H9 (cell line): ENCODE data around the gene KTI12. TPM values are rescaled to one million over a fixed set of nuclear protein-coding genes. Genes with fewer than 3 reads are reported as not detected.

Experiments
- DNase-seq: peaks from one replicate; pipeline ENCODE4 v3.0.0-alpha.2; 2017
- H2AFZ ChIP-seq: one replicate; pipeline ENCODE4 v1.6.1; 2013; ENCODE audit warnings: mild to moderate bottlenecking, low read length, control low read depth, moderate library complexity
- H2AK5ac ChIP-seq: 2 replicates; pipeline ENCODE4 v1.6.1; 2013; ENCODE audit warnings: low read length, control low read depth, mixed read lengths; ENCODE audit not compliant: insufficient read length
- H2BK120ac ChIP-seq: one replicate; pipeline ENCODE4 v1.6.1; 2013; ENCODE audit warnings: low read depth, mild to moderate bottlenecking, low read length, control low read depth, inconsistent platforms; ENCODE audit not compliant: poor library complexity, severe bottlenecking
- H2BK12ac ChIP-seq: 2 replicates; pipeline ENCODE4 v1.6.1; 2013; ENCODE audit warnings: low read length, control low read depth, mixed read lengths, low read depth; ENCODE audit not compliant: insufficient read length
- H2BK15ac ChIP-seq: 2 replicates; pipeline ENCODE4 v1.6.1; 2013; ENCODE audit warnings: low read depth, low read length, control low read depth
- H2BK20ac ChIP-seq: one replicate; pipeline ENCODE4 v1.6.1; 2013; ENCODE audit warnings: low read depth, mild to moderate bottlenecking, low read length, control low read depth, inconsistent platforms; ENCODE audit not compliant: poor library complexity, severe bottlenecking
- H2BK5ac ChIP-seq: 2 replicates; pipeline ENCODE4 v1.6.1; 2013; ENCODE audit warnings: low read length, control low read depth, mixed read lengths; ENCODE audit not compliant: insufficient read length
- H3K14ac ChIP-seq: 2 replicates; pipeline ENCODE4 v1.6.1; 2013; ENCODE audit warnings: low read length, control low read depth; ENCODE audit not compliant: insufficient read depth
- H3K18ac ChIP-seq: 2 replicates; pipeline ENCODE4 v1.6.1; 2013; ENCODE audit warnings: low read depth, mild to moderate bottlenecking, mixed read lengths, low read length, control low read depth; ENCODE audit not compliant: insufficient read length
- H3K23ac ChIP-seq: 2 replicates; pipeline ENCODE4 v1.6.1; 2013; ENCODE audit warnings: low read length, control low read depth, mixed read lengths, low read depth; ENCODE audit not compliant: insufficient read length
- H3K23me2 ChIP-seq: 2 replicates; pipeline ENCODE4 v1.6.1; 2013; ENCODE audit warnings: low read depth, mild to moderate bottlenecking, mixed read lengths, low read length, control low read depth; ENCODE audit not compliant: insufficient read length, poor library complexity, severe bottlenecking
- H3K27ac ChIP-seq: 2 replicates; pipeline ENCODE4 v1.5.1; 2013; ENCODE audit warnings: low read length, control low read depth, mixed read lengths, low read depth; ENCODE audit not compliant: insufficient read length
- H3K27me3 ChIP-seq: 2 replicates; pipeline ENCODE4 v1.6.1; 2013; ENCODE audit warnings: low read length, control low read depth, inconsistent platforms; ENCODE audit not compliant: insufficient read depth
- H3K4ac ChIP-seq: 2 replicates; pipeline ENCODE4 v1.6.1; 2013; ENCODE audit warnings: low read depth, mild to moderate bottlenecking, control low read depth, inconsistent platforms, low read length, moderate library complexity
- H3K4me1 ChIP-seq: 2 replicates; pipeline ENCODE4 v1.6.1; 2013; ENCODE audit warnings: low read length, control low read depth, inconsistent platforms; ENCODE audit not compliant: insufficient read depth
- H3K4me2 ChIP-seq: 2 replicates; pipeline ENCODE4 v1.6.1; 2013; ENCODE audit warnings: low read length, control low read depth, mixed read lengths; ENCODE audit not compliant: insufficient read length, insufficient read depth
- H3K56ac ChIP-seq: 2 replicates; pipeline ENCODE4 v1.6.1; 2013; ENCODE audit warnings: low read depth, mild to moderate bottlenecking, mixed read lengths, low read length, control low read depth; ENCODE audit not compliant: insufficient read length
- H3K79me1 ChIP-seq: 2 replicates; pipeline ENCODE4 v1.6.1; 2013; ENCODE audit warnings: low read depth, mild to moderate bottlenecking, moderate library complexity, low read length, control low read depth, inconsistent platforms; ENCODE audit not compliant: insufficient read depth, poor library complexity, severe bottlenecking
- H3K79me2 ChIP-seq: 2 replicates; pipeline ENCODE4 v1.6.1; 2013; ENCODE audit warnings: low read length, control low read depth, inconsistent platforms; ENCODE audit not compliant: insufficient read depth
- H3K9ac ChIP-seq: 2 replicates; pipeline ENCODE4 v1.6.1; 2013; ENCODE audit warnings: low read length, control low read depth, mixed read lengths; ENCODE audit not compliant: insufficient read length; ENCODE audit errors: extremely low read depth
- H3K9me3 ChIP-seq: one replicate; pipeline ENCODE4 v1.6.1; 2013; ENCODE audit warnings: low read depth, low read length, inconsistent platforms; ENCODE audit not compliant: control insufficient read depth
- H3T11ph ChIP-seq: one replicate; pipeline ENCODE4 v1.6.1; 2013; ENCODE audit warnings: mild to moderate bottlenecking, low read length, control low read depth, inconsistent platforms
- H4K20me1 ChIP-seq: one replicate; pipeline ENCODE4 v1.6.1; 2013; ENCODE audit not compliant: control insufficient read depth, insufficient read length, insufficient read depth
- H4K5ac ChIP-seq: 2 replicates; pipeline ENCODE4 v1.6.1; 2013; ENCODE audit warnings: low read depth, mild to moderate bottlenecking, mixed read lengths, low read length, control low read depth; ENCODE audit not compliant: insufficient read length
- H4K8ac ChIP-seq: replicated peaks from 2 replicates; pipeline ENCODE4 v1.6.1; 2013; ENCODE audit warnings: low read length, control low read depth, mixed read lengths, low read depth; ENCODE audit not compliant: insufficient read length
- H4K91ac ChIP-seq: 2 replicates; pipeline ENCODE4 v1.6.1; 2013; ENCODE audit warnings: low read depth, mild to moderate bottlenecking, moderate library complexity, mixed read lengths, low read length, control low read depth; ENCODE audit not compliant: insufficient read length
- H3K27ac Mint-ChIP-seq, 3 experiments: 2 replicates in 2 of 3; 3 replicates in 1 of 3; pipeline ENCODE4 v1.8.0; 2020 to 2021; ENCODE audit warnings: mixed read lengths in 3 of 3, mild to moderate bottlenecking in 1 of 3, moderate library complexity in 1 of 3
- H3K27me3 Mint-ChIP-seq: 2 replicates; pipeline ENCODE4 v1.8.0; 2021; ENCODE audit warnings: low read depth, mild to moderate bottlenecking, moderate library complexity, mixed read lengths
- H3K36me3 Mint-ChIP-seq, 3 experiments: 2 replicates in 2 of 3; 3 replicates in 1 of 3; pipeline ENCODE4 v1.8.0; 2020 to 2021; ENCODE audit warnings: low read depth in 3 of 3, mixed read lengths in 3 of 3; ENCODE audit not compliant: insufficient read depth in 1 of 3
- H3K4me1 Mint-ChIP-seq, 2 experiments: 2 replicates each; pipeline ENCODE4 v1.8.0; 2020; ENCODE audit warnings: mixed read lengths in 2 of 2
- H3K4me3 Mint-ChIP-seq, 2 experiments: 2 replicates in 1 of 2; 3 replicates in 1 of 2; pipeline ENCODE4 v1.8.0; 2020 to 2021; ENCODE audit warnings: mild to moderate bottlenecking in 2 of 2, mixed read lengths in 2 of 2, moderate library complexity in 1 of 2
- H3K9me3 Mint-ChIP-seq, 2 experiments: 2 replicates in 1 of 2; 3 replicates in 1 of 2; pipeline ENCODE4 v1.8.0; 2020; ENCODE audit warnings: mild to moderate bottlenecking in 2 of 2, mixed read lengths in 2 of 2, moderate library complexity in 1 of 2
- WGBS: extraction: QIAGEN DNeasy Blood & Tissue Kit; methylation state at CpG from one replicate; pipeline ENCODE4 v1.1.7; 2013; ENCODE audit warnings: missing lambda C conversion rate, low lambda C conversion rate, mixed read lengths; ENCODE audit not compliant: insufficient read length; ENCODE audit errors: extremely low coverage; 5-methylcytosine and 5-hydroxymethylcytosine counted together
- total RNA-seq: library from RNA; stranded (reverse); gene quantifications from 2 replicates; pipeline ENCODE4 v1.2.1, GENCODE V29; 2021
- TF ChIP-seq, protein P1 (sequence below): fragments of 200-600 bp; sonication (generic); conservative IDR thresholded peaks from 3 replicates; pipeline ENCODE4 v1.8.0; 2021; ENCODE audit warnings: antibody characterized with exemption, mild to moderate bottlenecking

Gene KTI12
- total RNA-seq, 1 experiment from 2014 or later = 16.7 TPM

DNA sequence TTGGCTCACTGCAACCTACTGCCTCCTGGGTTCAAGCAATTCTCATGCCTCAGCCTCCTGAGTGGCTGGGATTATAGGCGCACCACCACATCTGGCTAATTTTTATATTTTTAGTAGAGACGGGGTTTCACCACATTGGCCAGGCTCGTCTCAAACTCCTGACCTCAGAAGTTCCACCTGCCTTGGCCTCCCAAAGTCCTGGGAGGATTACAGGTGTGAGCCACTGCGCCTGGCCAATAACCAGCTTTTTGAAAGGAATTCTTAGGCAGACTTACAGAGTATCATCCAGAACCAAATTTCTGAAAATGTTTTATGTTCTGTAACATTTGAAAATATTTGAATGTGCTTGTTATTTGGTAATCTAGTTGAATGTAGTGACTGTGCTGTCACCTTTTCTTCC is 37.1 kb upstream of the KTI12 start:
- Histone ChIP-seq H4K20me1 (no peaks in the 10 kb centered on the region), H4K8ac (no peak overlapping the region), H4K5ac (no peak overlapping the region), H3K27me3 (no peaks in the 10 kb centered on the region), H3K9me3 (no peaks in the 10 kb centered on the region), H2BK15ac (no peak overlapping the region), H3K27ac (no peak overlapping the region), H3K4me2 (no peak overlapping the region), H2AFZ (no peak overlapping the region), H3T11ph (no peak overlapping the region), H2BK20ac (no peak overlapping the region), H3K79me2 (0 out of 2 replicates have a peak, but pooled peaks cover 2% of the 10 kb centered on the region), H3K4ac (no peak overlapping the region), H3K14ac (no peak overlapping the region), H3K79me1 (no peaks in the 10 kb centered on the region), H3K23ac (no peak overlapping the region), H3K4me1 (no peaks in the 10 kb centered on the region), H2AK5ac (no peak overlapping the region), H2BK120ac (no peak overlapping the region), H3K9ac (no peak overlapping the region), H4K91ac (no peak overlapping the region), H2BK5ac (no peak overlapping the region), H3K56ac (no peak overlapping the region), H2BK12ac (no peak overlapping the region), H3K18ac (no peak overlapping the region), H3K23me2 (no peaks in the 10 kb centered on the region)
- no peaks in the 10 kb centered on the region for H3K4me1 Mint-ChIP-seq
- H3K27ac Mint-ChIP-seq = peak overlapping the region in 1 of 3 experiments; percentile 48; a peak in 1 of 7 replicates
- no peak overlapping the region for H3K4me3 Mint-ChIP-seq
- WGBS = no CpG with 5 or more reads among the region's 4 CpGs
- TF ChIP-seq, protein P1, sequence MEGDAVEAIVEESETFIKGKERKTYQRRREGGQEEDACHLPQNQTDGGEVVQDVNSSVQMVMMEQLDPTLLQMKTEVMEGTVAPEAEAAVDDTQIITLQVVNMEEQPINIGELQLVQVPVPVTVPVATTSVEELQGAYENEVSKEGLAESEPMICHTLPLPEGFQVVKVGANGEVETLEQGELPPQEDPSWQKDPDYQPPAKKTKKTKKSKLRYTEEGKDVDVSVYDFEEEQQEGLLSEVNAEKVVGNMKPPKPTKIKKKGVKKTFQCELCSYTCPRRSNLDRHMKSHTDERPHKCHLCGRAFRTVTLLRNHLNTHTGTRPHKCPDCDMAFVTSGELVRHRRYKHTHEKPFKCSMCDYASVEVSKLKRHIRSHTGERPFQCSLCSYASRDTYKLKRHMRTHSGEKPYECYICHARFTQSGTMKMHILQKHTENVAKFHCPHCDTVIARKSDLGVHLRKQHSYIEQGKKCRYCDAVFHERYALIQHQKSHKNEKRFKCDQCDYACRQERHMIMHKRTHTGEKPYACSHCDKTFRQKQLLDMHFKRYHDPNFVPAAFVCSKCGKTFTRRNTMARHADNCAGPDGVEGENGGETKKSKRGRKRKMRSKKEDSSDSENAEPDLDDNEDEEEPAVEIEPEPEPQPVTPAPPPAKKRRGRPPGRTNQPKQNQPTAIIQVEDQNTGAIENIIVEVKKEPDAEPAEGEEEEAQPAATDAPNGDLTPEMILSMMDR = no peak
- no peaks in the 10 kb centered on the region for H3K27me3 Mint-ChIP-seq
- no peaks in the 10 kb centered on the region; a peak in 1 of 5 replicates for H3K9me3 Mint-ChIP-seq
- H3K36me3 Mint-ChIP-seq = peaks cover 27 to 67% (median 59%) of the 10 kb centered on the region in 3 experiments; a peak in 6 of 7 replicates
- no peak for DNase-seq
